Activated CD8-positive, alpha-beta memory T cell treated with anti-CD3 and anti-CD28 coated beads for 36 hours (primary cell): ENCODE data around the gene INTS4. TPM values are rescaled to one million over a fixed set of nuclear protein-coding genes. Genes with fewer than 3 reads are reported as not detected.
"Not testable (repeated sequence)": the region's sequence is repeated elsewhere in the genome, so short reads cannot be mapped to it uniquely, and the experiment has no call there.

Experiments
- CTCF ChIA-PET: fragments of 350-600 bp; sonication (Branson Sonifier 250); formaldehyde crosslinking; loops from one replicate; lab custom pipeline; 2021; ENCODE audit warnings: antibody characterized with exemption; lab: Charles Lee
- POLR2A ChIA-PET: fragments of 350-600 bp; sonication (Branson Sonifier 250); formaldehyde crosslinking; loops from one replicate; lab custom pipeline; 2021; ENCODE audit warnings: antibody characterized with exemption; lab: Charles Lee
- total RNA-seq, 2 experiments: library from RNA; stranded (reverse); gene quantifications; one replicate each; pipeline ENCODE4 v1.2.3, GENCODE V29; 2021

INTS4 gene
- total RNA-seq: 10 to 100 TPM; 48.0 to 49.0 TPM

GRCh38 chr11:77994434-77995362, at the start of gene INTS4:
Gene INTS4 (minus strand): TSS chr11:77994668. CDS start chr11:77994643, 25 bp downstream.
- ChIA-PET CTCF (interaction anchor here (0.6 to 4.3 kb wide), 4 partner anchors 51 to 193 kb away, joined by 3 to 22 read pairs (median 3); partner anchors contain the start of genes KCTD21 and NDUFC2), POLR2A (interaction anchor here (0.6 to 1.4 kb wide), 11 partner anchors 43 to 569 kb away, joined by 3 to 10 read pairs (median 4); partner anchors contain the start of genes KCTD21 and NDUFC2)

- ChIA-PET CTCF (no interaction called here), POLR2A (no interaction called here)
These were observed 47.5 kb upstream of the INTS4 start for GRCh38 chr11:78041843-78042440.

- POLR2A ChIA-PET, CTCF ChIA-PET: not testable (repeated sequence)
These were observed 46.9 kb upstream of the INTS4 start for GRCh38 chr11:78041380-78041719.

- ChIA-PET POLR2A (interaction anchor here (1.7 kb wide), 1 partner anchor 46 kb away, joined by 10 read pairs; the partner anchor contains the start of gene INTS4), CTCF (no interaction called here)
These were observed 46.4 kb upstream of the INTS4 start for GRCh38 chr11:78040691-78041379.

- POLR2A ChIA-PET: interaction anchor here (0.7 to 1.7 kb wide), 4 partner anchors 19 to 402 kb away, joined by 3 to 10 read pairs (median 4); partner anchors contain the start of genes ALG8 and INTS4
- CTCF ChIA-PET: no interaction called here
These were observed 45.6 kb upstream of the INTS4 start for GRCh38 chr11:78039919-78040671.

- CTCF ChIA-PET: no interaction called here
These were observed 45.0 kb upstream of the INTS4 start for GRCh38 chr11:78039391-78039918.

GRCh38 chr11:78038697-78039313, 44.3 kb upstream of the INTS4 start:
- POLR2A ChIA-PET: no interaction called here
- CTCF ChIA-PET: no interaction called here

More at GRCh38 chr11:78039391-78039918, 45.0 kb upstream of the INTS4 start:
- POLR2A ChIA-PET: interaction anchor here (0.7 to 1.7 kb wide), 4 partner anchors 19 to 401 kb away, joined by 3 to 10 read pairs (median 4); partner anchors contain the start of genes ALG8 and INTS4

GRCh38 chr11:78037825-78038620, 43.6 kb upstream of the INTS4 start:
- ChIA-PET POLR2A (interaction anchor here (0.7 kb wide), 1 partner anchor 43 kb away, joined by 3 read pairs; no protein-coding TSS in a partner anchor), CTCF (interaction anchor here (1.0 kb wide), 1 partner anchor 30 kb away, joined by 3 read pairs; no protein-coding TSS in a partner anchor)

GRCh38 chr11:78037056-78037455, 42.6 kb upstream of the INTS4 start:
- POLR2A ChIA-PET: interaction anchor here (0.7 kb wide), 1 partner anchor 42 kb away, joined by 3 read pairs; no protein-coding TSS in a partner anchor
- CTCF ChIA-PET: interaction anchor here (1.0 kb wide), 1 partner anchor 29 kb away, joined by 3 read pairs; no protein-coding TSS in a partner anchor

- ChIA-PET POLR2A (no interaction called here), CTCF (no interaction called here)
These were observed 41.8 kb upstream of the INTS4 start for GRCh38 chr11:78036313-78036712.

- ChIA-PET POLR2A (no interaction called here), CTCF (no interaction called here)
These were observed 40.2 kb upstream of the INTS4 start for GRCh38 chr11:78034623-78035022.

GRCh38 chr11:78033040-78033439, 38.6 kb upstream of the INTS4 start:
- CTCF ChIA-PET: interaction anchor here (0.7 kb wide), 1 partner anchor 18 kb away, joined by 3 read pairs; no protein-coding TSS in a partner anchor
- POLR2A ChIA-PET: no interaction called here

GRCh38 chr11:78032090-78032489, 37.6 kb upstream of the INTS4 start:
- POLR2A ChIA-PET: no interaction called here

GRCh38 chr11:78031629-78032028, 37.2 kb upstream of the INTS4 start:
- POLR2A ChIA-PET: no interaction called here
- CTCF ChIA-PET: interaction anchor here (0.7 kb wide), 1 partner anchor 11 kb away, joined by 3 read pairs; no protein-coding TSS in a partner anchor

More at GRCh38 chr11:78032090-78032489, 37.6 kb upstream of the INTS4 start:
- CTCF ChIA-PET: no interaction called here

- CTCF ChIA-PET: interaction anchor here (0.7 to 1.1 kb wide), 3 partner anchors 10 to 31 kb away, joined by 3 to 4 read pairs (median 3); no protein-coding TSS in a partner anchor
- POLR2A ChIA-PET: no interaction called here
These were observed 36.2 kb upstream of the INTS4 start for GRCh38 chr11:78030429-78031325.

- CTCF ChIA-PET, POLR2A ChIA-PET: not testable (repeated sequence)
These were observed 34.0 kb upstream of the INTS4 start for GRCh38 chr11:78028423-78028822.
